Right lobe of liver (tissue), 4 donors: ENCODE results near the gene NKAIN2.
"Not testable (repeated sequence)": the region's sequence is repeated elsewhere in the genome, so short reads cannot be mapped to it uniquely, and the experiment has no call there.

Experiments
- POLR2A ChIP-seq: fragments of 450-650 bp; IDR thresholded peaks from one replicate; pipeline ENCODE4 v1.6.1; 2017; ENCODE audit warnings: antibody characterized with exemption, mild to moderate bottlenecking
- TF ChIP-seq, protein P1 (sequence below), 4 donors: fragments of 200-600 bp in 3 of 4; fragments of 450-650 bp in 1 of 4; IDR thresholded peaks; one replicate each; pipeline versions ENCODE4 v1.5.1 to v1.8.0; 2016 to 2022; ENCODE audit warnings: antibody characterized with exemption in 4 of 4, mild to moderate bottlenecking in 2 of 4
- donor health status: DM: no; HTN: no; CAD: no.
- donor health status: DM: no; HTN: no; CAD: no.
- donor health status: DM: no; HTN: yes; CAD: no.

DNA sequence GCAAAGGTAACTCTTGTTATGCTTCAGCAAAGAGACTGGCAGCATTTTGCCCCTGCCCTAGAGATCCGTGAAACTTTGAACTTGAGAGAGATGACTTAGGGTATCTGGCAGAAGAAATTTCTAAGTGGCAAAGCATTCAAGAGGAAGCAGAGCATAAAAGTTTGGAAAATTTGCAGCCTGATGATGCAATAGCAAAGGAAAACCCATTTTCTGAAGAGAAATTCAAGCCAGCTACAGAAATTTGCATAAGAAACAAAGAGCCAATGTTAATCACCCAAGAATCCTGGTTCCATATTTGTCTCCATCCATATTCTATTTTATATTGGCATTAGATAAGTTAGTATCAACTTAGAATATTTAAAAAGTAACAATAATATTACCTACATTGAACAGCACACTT, 934.1 kb downstream of the NKAIN2 start:
- TF ChIP-seq, protein P1, sequence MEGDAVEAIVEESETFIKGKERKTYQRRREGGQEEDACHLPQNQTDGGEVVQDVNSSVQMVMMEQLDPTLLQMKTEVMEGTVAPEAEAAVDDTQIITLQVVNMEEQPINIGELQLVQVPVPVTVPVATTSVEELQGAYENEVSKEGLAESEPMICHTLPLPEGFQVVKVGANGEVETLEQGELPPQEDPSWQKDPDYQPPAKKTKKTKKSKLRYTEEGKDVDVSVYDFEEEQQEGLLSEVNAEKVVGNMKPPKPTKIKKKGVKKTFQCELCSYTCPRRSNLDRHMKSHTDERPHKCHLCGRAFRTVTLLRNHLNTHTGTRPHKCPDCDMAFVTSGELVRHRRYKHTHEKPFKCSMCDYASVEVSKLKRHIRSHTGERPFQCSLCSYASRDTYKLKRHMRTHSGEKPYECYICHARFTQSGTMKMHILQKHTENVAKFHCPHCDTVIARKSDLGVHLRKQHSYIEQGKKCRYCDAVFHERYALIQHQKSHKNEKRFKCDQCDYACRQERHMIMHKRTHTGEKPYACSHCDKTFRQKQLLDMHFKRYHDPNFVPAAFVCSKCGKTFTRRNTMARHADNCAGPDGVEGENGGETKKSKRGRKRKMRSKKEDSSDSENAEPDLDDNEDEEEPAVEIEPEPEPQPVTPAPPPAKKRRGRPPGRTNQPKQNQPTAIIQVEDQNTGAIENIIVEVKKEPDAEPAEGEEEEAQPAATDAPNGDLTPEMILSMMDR (IDR thresholded peaks at IDR 0.05) = not testable (repeated sequence)
- TF ChIP-seq POLR2A = not testable (repeated sequence)
